GM19023 (cell line): ENCODE results near the gene SEC23IP.
"Not testable (repeated sequence)": the region's sequence is repeated elsewhere in the genome, so short reads cannot be mapped to it uniquely, and the experiment has no call there.

Source experiments
- ATAC-seq: cut with Tn5 transposase; IDR thresholded peaks from one replicate; pipeline ENCODE4 v1.9.1; 2021; ENCODE audit warnings: mild to moderate bottlenecking, moderate library complexity; ENCODE audit not compliant: unreplicated experiment

The SEC23IP gene

DNA sequence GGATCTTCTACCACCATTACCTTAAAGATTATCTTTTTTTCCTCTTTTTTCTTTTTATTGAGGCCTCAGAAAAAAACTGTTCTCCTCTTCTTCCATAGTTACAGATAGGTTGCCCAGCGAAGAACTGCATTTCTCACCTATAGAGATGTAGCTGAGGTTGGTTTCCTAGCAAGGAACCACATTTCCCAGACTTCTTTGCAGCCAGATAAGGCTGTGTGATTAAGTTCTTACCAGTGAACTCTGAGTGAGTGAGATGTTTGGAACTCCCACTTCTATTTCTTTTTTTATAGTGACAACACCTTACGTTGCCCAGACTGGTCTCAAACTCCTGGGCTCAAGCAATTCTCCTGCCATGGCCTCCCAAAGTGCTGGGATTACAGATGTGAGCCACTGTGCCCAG lies 14.0 kb upstream of the SEC23IP start:
- no peak for ATAC-seq

DNA sequence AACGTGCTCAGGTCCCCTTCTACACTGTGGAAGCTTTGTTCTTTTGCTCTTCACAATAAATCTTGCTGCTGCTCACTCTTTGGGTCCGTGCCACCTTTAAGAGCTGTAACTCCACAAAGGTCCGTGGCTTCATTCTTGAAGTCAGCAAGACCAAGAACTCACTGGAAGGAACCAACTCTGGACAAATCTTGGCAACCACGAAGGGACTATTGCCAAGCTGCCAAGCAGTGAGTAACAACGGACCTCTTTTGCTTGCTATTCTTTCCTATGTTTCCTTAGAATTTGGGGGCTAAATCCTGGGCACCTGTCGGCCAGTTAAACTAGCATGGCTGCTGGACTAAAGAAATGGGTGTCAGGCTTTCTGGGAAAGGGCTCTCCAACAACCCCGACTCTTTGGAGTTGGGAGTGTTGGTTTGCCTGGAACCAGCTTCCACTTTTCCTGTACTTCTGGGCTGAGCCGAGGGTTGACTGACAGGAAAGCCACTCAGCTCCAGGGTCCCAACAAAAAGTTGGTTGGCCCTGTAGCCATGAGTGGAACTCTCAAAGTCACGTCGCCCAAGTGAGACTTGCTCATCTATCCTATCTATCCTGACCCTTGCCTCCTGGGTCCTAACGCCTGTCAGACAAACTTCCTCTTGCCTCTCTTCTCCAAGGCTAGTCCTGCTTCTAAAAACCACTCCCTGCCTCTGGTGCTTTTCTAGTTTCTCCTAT lies 8.5 kb upstream of the SEC23IP start:
- ATAC-seq: not testable (repeated sequence)

DNA sequence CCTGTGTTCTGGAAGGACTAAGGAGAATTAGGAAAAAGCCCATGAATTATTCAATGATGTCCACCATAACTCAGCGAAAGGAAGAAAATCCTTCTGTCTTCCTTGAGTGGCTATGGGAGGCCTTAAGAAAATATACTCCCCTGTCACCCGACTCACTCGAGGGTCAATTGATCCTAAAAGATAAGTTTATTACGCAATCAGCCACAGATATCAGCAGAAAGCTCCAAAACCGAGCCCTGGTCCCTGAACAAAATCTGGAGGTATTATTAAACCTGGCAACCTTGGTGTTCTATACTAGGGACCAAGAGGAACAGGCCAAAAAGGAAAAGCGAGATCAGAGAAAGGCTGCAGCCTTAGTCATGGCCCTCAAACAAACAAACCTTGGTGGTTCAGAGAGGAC lies 6.5 kb upstream of the SEC23IP start:
- not testable (repeated sequence) for ATAC-seq

DNA sequence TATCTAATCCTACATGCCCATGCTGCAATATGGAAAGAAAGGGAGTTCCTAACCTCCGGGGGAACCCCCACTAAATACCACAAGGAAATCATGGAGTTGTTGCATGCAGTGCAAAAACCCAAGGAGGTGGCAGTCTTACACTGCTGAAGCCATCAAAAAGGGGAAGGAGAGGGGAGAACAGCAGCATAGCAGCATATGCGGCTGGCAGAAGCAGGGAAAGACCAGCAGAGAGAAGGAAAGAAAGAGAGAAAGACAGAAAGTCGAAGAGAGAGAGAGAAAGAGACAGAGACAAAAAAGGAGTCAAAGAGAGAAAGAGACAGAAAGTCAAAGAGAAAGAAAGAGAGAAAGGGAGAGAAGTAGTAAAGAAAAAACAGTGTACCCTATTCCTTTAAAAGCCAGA lies 3.8 kb upstream of the SEC23IP start:
- not testable (repeated sequence) for ATAC-seq

DNA sequence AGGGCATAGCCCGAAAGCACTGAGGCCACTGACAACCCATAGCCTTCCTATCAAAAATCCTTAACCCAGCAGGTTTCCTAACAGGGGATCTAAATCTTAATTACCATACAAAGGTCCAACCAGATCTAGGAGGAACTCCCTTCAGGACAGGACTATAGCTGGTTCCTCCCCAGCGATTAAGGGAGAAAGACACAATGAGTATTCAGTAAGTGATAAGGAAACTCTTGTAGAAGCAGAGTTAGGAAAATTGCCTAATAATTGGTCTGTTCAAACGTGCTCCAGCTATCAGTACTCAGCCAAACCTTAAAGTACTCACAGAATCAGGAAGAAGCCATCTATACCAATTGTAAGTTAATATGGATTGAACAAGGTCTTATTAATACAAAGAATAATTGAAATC lies 3.3 kb upstream of the SEC23IP start:
- not testable (repeated sequence) for ATAC-seq

DNA sequence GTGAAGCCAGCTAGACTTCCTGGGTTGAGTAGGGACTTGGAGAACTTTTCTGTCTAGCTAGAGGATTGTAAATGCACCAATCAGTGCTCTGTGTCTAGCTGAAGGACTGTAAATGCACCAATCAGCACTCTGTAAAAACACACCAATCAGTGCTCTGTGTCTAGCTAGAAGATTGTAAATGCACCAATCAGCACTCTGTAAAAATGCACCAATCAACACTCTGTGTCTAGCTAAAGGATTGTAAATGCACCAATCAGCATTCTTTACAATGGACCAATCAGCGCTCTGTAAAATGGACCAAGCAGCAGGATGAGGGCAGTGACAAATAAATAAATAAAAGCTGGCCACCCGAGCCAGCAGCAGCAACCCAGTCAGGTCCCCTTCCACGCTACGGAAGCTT lies 2.2 kb upstream of the SEC23IP start:
- not testable (repeated sequence) for ATAC-seq

GRCh38 chr10:119891849-119892187 lies 712 bp upstream of the SEC23IP start:
- not testable (repeated sequence) for ATAC-seq

DNA sequence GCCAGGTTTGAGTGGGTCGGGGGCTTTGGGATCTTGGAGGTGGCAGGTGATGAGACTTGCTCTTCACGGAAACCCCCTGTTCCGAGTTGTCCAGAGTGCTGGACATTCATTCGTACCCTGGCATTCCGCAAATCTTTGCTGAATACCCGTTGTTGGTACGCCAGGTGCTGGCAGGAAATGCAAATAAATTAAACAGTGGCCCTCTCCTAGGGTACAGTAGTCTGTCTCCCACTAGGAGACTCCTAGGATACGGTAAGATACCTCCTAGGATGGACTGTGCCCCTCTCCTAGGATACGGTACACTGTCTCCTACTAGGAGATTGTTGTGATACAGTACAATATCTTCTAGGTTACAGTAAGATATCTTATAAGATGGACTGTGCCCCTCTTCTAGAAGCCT lies 544 bp downstream of the SEC23IP start:
- peak; percentile 14 for ATAC-seq

- no peak for ATAC-seq
Measured at GRCh38 chr10:119893845-119894427, 1.4 kb downstream of the SEC23IP start.

- no peak for ATAC-seq
Measured at GRCh38 chr10:119896061-119896655, 3.6 kb downstream of the SEC23IP start.

DNA sequence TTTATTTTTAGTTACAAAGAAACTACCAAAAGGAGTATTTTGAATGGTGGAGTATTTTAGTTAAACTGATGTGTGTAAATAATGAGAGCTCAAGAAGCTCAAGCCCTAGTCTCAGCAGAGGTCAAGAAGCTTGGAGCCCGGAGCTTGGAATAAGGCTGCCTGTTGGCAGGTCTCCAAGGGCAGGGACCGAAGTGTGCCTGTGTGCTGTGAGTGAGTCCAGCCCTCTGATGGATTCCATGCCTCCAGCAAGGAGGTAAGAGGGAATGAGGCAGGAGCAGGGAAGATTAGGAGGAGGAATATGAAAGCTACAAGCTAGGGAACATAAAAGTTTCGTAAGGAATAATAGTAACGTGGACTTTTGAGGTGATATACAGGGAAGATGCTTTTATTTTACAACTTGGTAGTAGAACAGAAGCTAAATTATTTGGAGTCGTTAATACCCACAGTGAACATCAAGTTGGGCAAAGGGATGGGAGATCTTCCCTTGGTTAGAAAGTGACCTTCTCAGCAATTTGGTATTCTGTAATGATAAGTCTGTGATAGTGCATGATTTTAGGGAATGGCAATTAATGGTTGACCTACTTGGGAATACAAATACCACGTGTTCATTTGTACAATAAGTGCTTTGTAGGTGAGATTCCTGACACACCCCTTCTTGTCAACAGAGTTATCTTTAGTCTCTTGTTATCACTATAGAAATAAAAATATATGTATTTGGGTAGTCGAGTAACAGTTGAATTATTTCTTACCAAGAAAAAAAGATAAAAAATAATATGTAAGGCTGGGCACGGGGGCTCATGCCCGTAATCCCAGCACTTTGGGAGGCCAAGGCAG lies 4.6 kb downstream of the SEC23IP start:
- ATAC-seq: no peak

DNA sequence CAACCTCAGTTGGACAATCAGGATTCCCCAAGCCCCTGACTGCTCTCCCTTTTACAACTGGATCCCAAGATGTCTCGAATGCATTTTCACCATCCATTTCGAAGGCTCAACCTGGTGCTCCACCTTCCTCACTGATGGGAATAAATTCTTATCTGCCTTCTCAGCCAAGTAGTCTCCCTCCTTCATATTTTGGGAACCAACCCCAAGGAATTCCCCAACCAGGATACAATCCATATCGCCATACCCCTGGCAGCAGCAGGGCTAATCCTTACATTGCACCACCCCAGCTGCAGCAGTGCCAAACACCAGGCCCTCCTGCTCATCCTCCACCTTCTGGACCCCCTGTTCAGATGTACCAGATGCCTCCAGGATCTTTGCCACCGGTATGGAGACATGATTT lies 6.0 kb downstream of the SEC23IP start:
- ATAC-seq: no peak

- no peak for ATAC-seq
Measured at GRCh38 chr10:119903946-119904666, 11.6 kb downstream of the SEC23IP start.

- ATAC-seq: not testable (repeated sequence)
Measured at GRCh38 chr10:119907695-119908094, 15.2 kb downstream of the SEC23IP start.

DNA sequence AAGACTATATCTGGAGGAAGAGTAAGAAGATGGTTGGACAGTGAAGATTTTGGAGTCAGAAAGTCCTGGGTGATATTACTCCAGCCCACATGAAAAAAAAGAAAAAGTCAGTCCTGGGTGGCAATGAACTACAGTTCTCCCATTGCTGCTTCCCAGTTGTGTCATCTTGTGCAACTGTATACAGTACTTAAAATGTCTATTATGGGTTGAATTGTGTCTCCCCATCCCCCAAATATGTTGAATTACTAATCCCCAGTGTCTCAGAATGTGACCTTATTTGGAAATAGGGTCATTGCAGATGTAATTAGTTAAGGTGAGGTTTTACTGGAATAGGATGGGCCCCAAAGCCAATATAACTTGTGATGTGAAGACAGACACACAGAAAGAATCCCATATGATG lies 15.6 kb downstream of the SEC23IP start:
- ATAC-seq: no peak

- no peak for ATAC-seq
Measured at GRCh38 chr10:119910689-119911088, 18.2 kb downstream of the SEC23IP start.

- no peak for ATAC-seq
Measured at GRCh38 chr10:119917777-119918176, 25.2 kb downstream of the SEC23IP start.

- ATAC-seq: no peak
Measured at GRCh38 chr10:119919271-119919670, 26.7 kb downstream of the SEC23IP start.

DNA sequence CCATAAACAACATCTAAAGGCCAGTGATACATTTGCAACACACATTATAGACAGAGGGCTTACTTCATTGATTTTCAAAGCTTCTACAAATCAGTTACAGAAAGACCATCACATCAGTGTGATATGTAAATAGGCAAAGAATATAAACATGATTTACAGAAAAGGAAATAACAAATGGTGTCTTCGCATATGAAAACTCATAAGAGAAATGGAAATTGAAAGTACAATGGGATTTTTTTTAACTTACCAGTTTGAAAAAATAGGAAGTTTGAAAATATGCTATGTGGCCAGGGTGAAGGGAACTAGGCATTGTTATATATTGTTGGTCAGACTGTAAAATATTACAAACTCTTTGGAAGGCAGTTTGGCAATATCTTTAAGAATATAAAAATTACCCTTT lies 27.3 kb downstream of the SEC23IP start:
- ATAC-seq: no peak

GRCh38 chr10:119928411-119928810 lies 35.9 kb downstream of the SEC23IP start:
- ATAC-seq: no peak

DNA sequence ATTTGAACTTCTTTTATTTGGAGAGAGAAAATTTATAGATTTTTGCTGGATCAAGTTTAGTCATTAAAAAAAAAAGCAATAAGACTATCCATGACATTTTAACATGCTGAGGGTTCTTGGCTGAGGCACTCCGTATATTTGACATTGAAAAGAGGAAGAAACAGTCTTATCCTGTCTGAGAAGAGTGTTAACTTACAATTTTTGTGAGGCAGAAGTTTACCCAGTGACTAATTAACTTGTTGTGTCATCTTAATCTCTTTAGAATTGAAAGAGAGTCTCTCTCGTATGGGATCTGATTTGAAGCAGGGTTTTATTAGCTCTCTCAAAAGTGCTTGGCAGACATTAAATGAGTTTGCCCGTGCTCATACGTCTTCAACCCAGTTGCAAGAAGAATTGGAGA lies 39.3 kb downstream of the SEC23IP start:
- ATAC-seq: no peak
